Glutamatergic neuron (in vitro differentiated cells): ENCODE results near the gene CD63. TPM values are rescaled to one million over a fixed set of nuclear protein-coding genes. Genes with fewer than 3 reads are reported as not detected.
A peak's percentile ranks its signal among the peaks of the same experiment; 100 is the strongest.

ENCODE experiments used
- DNase-seq: peaks from one replicate; pipeline ENCODE4 v3.0.0; 2022
- H3K27ac Mint-ChIP-seq: one replicate; pipeline ENCODE4 v1.8.0; 2020; ENCODE audit warnings: mild to moderate bottlenecking, mixed read lengths, inconsistent platforms; ENCODE audit not compliant: unreplicated experiment
- H3K27me3 Mint-ChIP-seq: one replicate; pipeline ENCODE4 v1.8.0; 2020; ENCODE audit warnings: mild to moderate bottlenecking, moderate library complexity, mixed read lengths, inconsistent platforms; ENCODE audit not compliant: unreplicated experiment
- H3K36me3 Mint-ChIP-seq: one replicate; pipeline ENCODE4 v1.8.0; 2020; ENCODE audit warnings: mild to moderate bottlenecking, mixed read lengths, inconsistent platforms; ENCODE audit not compliant: unreplicated experiment
- H3K4me1 Mint-ChIP-seq: one replicate; pipeline ENCODE4 v1.8.0; 2020; ENCODE audit warnings: mild to moderate bottlenecking, low read depth, mixed read lengths, inconsistent platforms; ENCODE audit not compliant: unreplicated experiment
- H3K4me3 Mint-ChIP-seq: one replicate; pipeline ENCODE4 v1.8.0; 2020; ENCODE audit warnings: mild to moderate bottlenecking, mixed read lengths, inconsistent platforms; ENCODE audit not compliant: unreplicated experiment
- H3K9me3 Mint-ChIP-seq: one replicate; pipeline ENCODE4 v1.8.0; 2020; ENCODE audit warnings: mild to moderate bottlenecking, moderate library complexity, mixed read lengths, inconsistent platforms; ENCODE audit not compliant: unreplicated experiment
- CTCF ChIP-seq: fragments of 200-600 bp; sonication (generic); IDR thresholded peaks from one replicate; pipeline ENCODE4 v1.5.0; 2021; ENCODE audit not compliant: partially characterized antibody, unreplicated experiment
- total RNA-seq: library from RNA; stranded (reverse); fragmentation: NEBNext Ultra II Directional; extraction: Animal tissue kit (Norgen Biotek cat#: 25700); gene quantifications from one replicate; pipeline ENCODE4 v1.2.1, GENCODE V29; 2021; ENCODE audit not compliant: unreplicated experiment

Gene CD63
- total RNA-seq, 1 donor from 2014 or later: 619 TPM

- Mint-ChIP-seq H3K4me3 (peak within 1 kb of the TSS; percentile 93), H3K9me3 (peaks cover 12% of the 10 kb centered on the region), H3K36me3 (no peaks in the 10 kb centered on the region), H3K27ac (peak within 1 kb of the TSS; percentile 88), H3K27me3 (peaks cover 12% of the 10 kb centered on the region), H3K4me1 (peaks cover 28% of the 10 kb centered on the region)
- no peak for TF ChIP-seq CTCF
- peak; percentile 94 for DNase-seq
Measured at GRCh38 chr12:55715833-55716581, 12.8 kb downstream of the CD63 start, which contains the start of gene BLOC1S1. Gene BLOC1S1 (plus strand): TSS chr12:55716046. CDS start chr12:55716052, 6 bp downstream.

- DNase-seq: no peak
- no peaks in the 10 kb centered on the region for H3K36me3 Mint-ChIP-seq
- peaks cover 12% of the 10 kb centered on the region for H3K27me3 Mint-ChIP-seq
- H3K4me3 Mint-ChIP-seq: peak overlapping the region; percentile 93
- peaks cover 12% of the 10 kb centered on the region for H3K9me3 Mint-ChIP-seq
- TF ChIP-seq CTCF: no peak
- H3K4me1 Mint-ChIP-seq: peaks cover 26% of the 10 kb centered on the region
- H3K27ac Mint-ChIP-seq: peak overlapping the region; percentile 88
Measured at GRCh38 chr12:55715169-55715764, 13.5 kb downstream of the CD63 start.

DNA sequence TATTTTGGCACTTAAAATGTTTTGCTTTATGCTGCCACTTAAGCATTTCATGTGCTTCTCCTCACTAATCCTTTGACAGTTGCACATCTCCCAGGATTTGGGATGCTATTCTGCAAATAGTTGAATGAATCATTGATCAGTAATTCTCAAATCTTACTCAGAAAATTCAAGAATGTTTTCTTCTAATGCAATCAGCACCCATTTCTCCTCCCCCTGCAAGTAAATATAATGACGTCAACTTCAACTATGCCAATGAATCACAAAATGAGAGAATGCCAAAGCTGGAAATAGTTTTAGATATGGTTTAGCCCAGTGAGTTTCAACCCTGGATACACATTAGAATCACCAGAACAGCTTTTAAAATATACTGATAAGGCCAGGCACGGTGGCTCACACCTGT is 15.1 kb downstream of the CD63 start:
- no peak overlapping the region for H3K4me3 Mint-ChIP-seq
- H3K27ac Mint-ChIP-seq: no peak overlapping the region
- peaks cover 12% of the 10 kb centered on the region for H3K9me3 Mint-ChIP-seq
- DNase-seq: no peak
- peaks cover 15% of the 10 kb centered on the region for H3K27me3 Mint-ChIP-seq
- H3K4me1 Mint-ChIP-seq: peaks cover 25% of the 10 kb centered on the region
- H3K36me3 Mint-ChIP-seq: no peaks in the 10 kb centered on the region
- TF ChIP-seq CTCF: no peak

GRCh38 chr12:55712700-55713415 is 16.0 kb downstream of the CD63 start:
- peaks cover 12% of the 10 kb centered on the region for H3K9me3 Mint-ChIP-seq
- TF ChIP-seq CTCF: no peak
- H3K4me3 Mint-ChIP-seq: peak overlapping the region; percentile 37
- DNase-seq: peak; percentile 10
- H3K27me3 Mint-ChIP-seq: peaks cover 17% of the 10 kb centered on the region
- no peaks in the 10 kb centered on the region for H3K36me3 Mint-ChIP-seq
- no peak overlapping the region for H3K27ac Mint-ChIP-seq
- peaks cover 21% of the 10 kb centered on the region for H3K4me1 Mint-ChIP-seq
